ENCODE data around the gene RASSF1. TPM values are rescaled to one million over a fixed set of nuclear protein-coding genes. Genes with fewer than 3 reads are reported as not detected.

Gene RASSF1
- total RNA-seq (2022): 24.3 and 32.0 TPM in 2 replicates
- Bru-seq, nascent RNA: percentile 67 among the genes with signal in this experiment
- percentile 55 among the genes with signal in this experiment for BruChase-seq, experiment 1, labeled RNA remaining after a 6-hour chase
- BruChase-seq, experiment 2, labeled RNA remaining after a 2-hour chase: percentile 69 among the genes with signal in this experiment
- long read RNA-seq, transcript RASSF1-201 (5 exons, 1,757 nt): major isoform, 95 of 111 reads
- long read RNA-seq, partial matches to known transcripts: 2 of 111 reads
- long read RNA-seq, other reads (novel, unspliced or antisense): 14 of 111 reads

GRCh38 chr3:50340448-50341329, at the start of gene RASSF1:
Gene RASSF1 (minus strand): TSS chr3:50340836. CDS start chr3:50340805, 31 bp downstream.
- DNase-seq (ENCODE audit: unreplicated experiment): no peak
- Mint-ChIP-seq H3K27me3 (ENCODE audit: insufficient read depth, unreplicated experiment) (no peaks in the 10 kb centered on the region), H3K36me3 (ENCODE audit: insufficient read depth, unreplicated experiment) (peaks cover under 1% of the 10 kb centered on the region), H3K4me1 (ENCODE audit: insufficient read depth, unreplicated experiment) (peaks cover 14% of the 10 kb centered on the region), H3K9me3 (ENCODE audit: unreplicated experiment) (no peaks in the 10 kb centered on the region), H3K27ac (ENCODE audit: low read depth, unreplicated experiment) (no peak within 1 kb of the TSS), H3K4me3 (ENCODE audit: unreplicated experiment) (no peak within 1 kb of the TSS)
- ChIA-PET CTCF (interaction anchor here (0.6 to 0.7 kb wide), 3 partner anchors 42 to 1633 kb away, joined by 3 to 4 read pairs (median 3); partner anchors contain the start of genes ABHD14B, HYAL3 and NAA80), POLR2A (interaction anchor here (1.3 kb wide), 1 partner anchor 10 kb away, joined by 4 read pairs; the partner anchor contains the start of genes CYB561D2 and NPRL2)
- TF ChIP-seq CTCF (IDR thresholded peaks at IDR 0.05; ENCODE audit: unreplicated experiment): no peak
- BruUV-seq (replicated peaks): no TSS peak
- intact Hi-C loops (cut with micrococcal nuclease): no loop called here

GRCh38 chr3:50389414-50389767, 48.8 kb upstream of the RASSF1 start:
- Mint-ChIP-seq H3K9me3 (ENCODE audit: unreplicated experiment) (no peaks in the 10 kb centered on the region), H3K4me1 (ENCODE audit: insufficient read depth, unreplicated experiment) (peaks cover 14% of the 10 kb centered on the region), H3K27me3 (ENCODE audit: insufficient read depth, unreplicated experiment) (no peaks in the 10 kb centered on the region), H3K36me3 (ENCODE audit: insufficient read depth, unreplicated experiment) (no peaks in the 10 kb centered on the region), H3K4me3 (ENCODE audit: unreplicated experiment) (no peak overlapping the region), H3K27ac (ENCODE audit: low read depth, unreplicated experiment) (no peak overlapping the region)
- TF ChIP-seq CTCF (IDR thresholded peaks at IDR 0.05; ENCODE audit: unreplicated experiment): no peak
- BruUV-seq (replicated peaks): no TSS peak
- CTCF ChIA-PET: interaction anchor here (0.9 to 1.3 kb wide), 3 partner anchors 42 to 227 kb away, joined by 3 read pairs; no protein-coding TSS in a partner anchor
- DNase-seq (ENCODE audit: unreplicated experiment): no peak
- POLR2A ChIA-PET: no interaction called here
- intact Hi-C loops (cut with micrococcal nuclease): no loop called here

GRCh38 chr3:50388720-50389413, 48.2 kb upstream of the RASSF1 start:
- no peaks in the 10 kb centered on the region for H3K36me3 Mint-ChIP-seq (ENCODE audit: insufficient read depth, unreplicated experiment)
- no peak for TF ChIP-seq CTCF (IDR thresholded peaks at IDR 0.05; ENCODE audit: unreplicated experiment)
- no peaks in the 10 kb centered on the region for H3K9me3 Mint-ChIP-seq (ENCODE audit: unreplicated experiment)
- CTCF ChIA-PET: interaction anchor here (0.9 to 1.3 kb wide), 3 partner anchors 41 to 227 kb away, joined by 3 read pairs; no protein-coding TSS in a partner anchor
- H3K27me3 Mint-ChIP-seq (ENCODE audit: insufficient read depth, unreplicated experiment): no peaks in the 10 kb centered on the region
- no peak overlapping the region for H3K27ac Mint-ChIP-seq (ENCODE audit: low read depth, unreplicated experiment)
- no peak for DNase-seq (ENCODE audit: unreplicated experiment)
- no TSS peak for BruUV-seq (replicated peaks)
- POLR2A ChIA-PET: no interaction called here
- peaks cover 14% of the 10 kb centered on the region for H3K4me1 Mint-ChIP-seq (ENCODE audit: insufficient read depth, unreplicated experiment)
- no peak overlapping the region for H3K4me3 Mint-ChIP-seq (ENCODE audit: unreplicated experiment)
- intact Hi-C loops (cut with micrococcal nuclease): no loop called here

Measured in MCF 10A (cell line).